Activated CD4-positive, alpha-beta T cell treated with anti-CD3 and anti-CD28 coated beads, Interleukin-2, amount 50 U/mL, for 24 hours (primary cell): ENCODE measurements around the gene LMAN2L.

Experiments
- DNase-seq, 2 donors: peaks; one replicate each; pipeline ENCODE4 v3.0.0-alpha.2; 2020; ENCODE audit warnings: low read depth in 1 of 2, low spot score in 1 of 2

LMAN2L gene

DNA sequence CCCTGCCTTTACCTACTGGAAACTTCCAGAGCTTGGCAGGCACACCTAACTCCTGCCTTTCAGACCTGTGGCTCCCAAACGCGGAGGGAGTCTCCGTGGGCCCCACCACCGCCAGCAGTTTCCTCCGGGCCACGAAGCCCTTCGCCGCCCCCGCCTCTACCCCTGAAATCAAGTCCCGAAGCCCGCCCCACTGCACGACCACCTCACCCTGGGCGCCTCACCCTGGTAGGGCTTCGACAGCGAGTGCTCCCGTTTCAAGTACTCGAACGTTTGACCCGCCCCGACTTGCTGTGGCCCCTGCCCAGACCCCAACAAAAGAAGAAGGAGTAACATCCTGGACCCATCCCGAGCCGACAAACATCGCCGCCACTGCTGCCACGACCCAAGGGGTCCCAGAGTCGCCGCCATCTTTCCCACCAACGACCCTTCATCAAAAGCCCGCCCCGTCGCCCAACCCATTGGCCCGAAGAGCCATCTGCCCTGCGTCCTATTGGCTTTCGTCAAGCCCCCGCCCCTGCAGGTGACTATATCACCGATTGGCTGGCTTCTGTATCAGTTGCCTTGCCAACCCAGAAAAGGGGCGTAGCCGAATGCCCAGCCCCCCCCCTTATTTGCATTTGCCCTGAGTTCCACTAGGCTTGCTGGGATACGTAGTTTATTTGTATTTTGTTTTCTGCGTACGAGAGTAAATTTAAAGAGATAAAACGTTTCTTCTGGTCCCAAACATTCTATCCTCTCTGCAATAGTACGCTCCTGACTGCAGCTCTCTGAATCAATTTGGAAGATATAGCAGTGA lies at the start of gene LMAN2L:
Gene LMAN2L (minus strand): TSS at position 432 of the 796 bp plus-strand sequence. CDS start 24 bp downstream, at position 408.
- peak; percentile 82 to 97 for DNase-seq

DNA sequence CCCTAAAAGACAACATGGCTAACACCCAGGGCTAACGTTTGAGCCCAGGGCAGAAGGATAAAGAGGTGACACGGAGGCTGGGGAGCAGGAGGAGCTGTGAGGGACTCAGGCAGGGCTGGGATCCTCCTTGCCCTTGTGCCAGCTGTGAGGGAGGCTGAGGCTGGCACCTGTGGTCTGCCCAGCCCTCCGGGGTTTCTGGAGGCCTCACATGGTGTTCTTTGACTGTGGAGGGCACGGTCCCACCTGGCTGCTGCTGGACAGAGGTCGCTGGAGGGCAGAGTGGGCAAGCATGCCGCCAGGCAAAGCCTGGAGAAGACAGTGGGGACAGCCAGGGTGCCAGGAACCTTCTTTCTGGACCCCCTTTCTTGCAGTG lies 49.4 kb upstream of the LMAN2L start:
- DNase-seq, result no peak

- no peak for DNase-seq
These were observed 48.8 kb upstream of the LMAN2L start for GRCh38 chr2:96788442-96789244.

GRCh38 chr2:96787411-96787810 lies 47.5 kb upstream of the LMAN2L start:
- no peak for DNase-seq

GRCh38 chr2:96783388-96783787 lies 43.5 kb upstream of the LMAN2L start:
- DNase-seq, result no peak

DNA sequence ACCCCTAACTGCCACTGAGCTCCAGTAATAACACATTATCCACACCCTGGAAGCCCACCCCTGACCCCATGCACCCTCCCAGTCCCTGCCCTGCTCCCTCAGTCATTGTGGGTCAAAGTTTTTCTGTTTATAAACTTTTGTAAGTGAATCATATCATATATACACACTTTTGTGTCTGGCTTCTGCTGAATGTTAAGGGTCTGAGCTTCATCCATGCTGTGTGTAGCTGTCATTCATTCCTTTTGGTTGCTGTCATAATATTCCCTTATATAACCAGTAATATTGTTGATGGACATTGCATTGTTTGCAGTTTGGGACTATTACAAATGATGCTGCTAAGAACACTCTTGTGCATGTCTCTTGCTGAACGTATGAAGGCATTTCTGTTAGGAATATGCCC lies 35.3 kb upstream of the LMAN2L start:
- no peak for DNase-seq

- DNase-seq, result no peak
These were observed 34.1 kb upstream of the LMAN2L start for GRCh38 chr2:96773922-96774321.

DNA sequence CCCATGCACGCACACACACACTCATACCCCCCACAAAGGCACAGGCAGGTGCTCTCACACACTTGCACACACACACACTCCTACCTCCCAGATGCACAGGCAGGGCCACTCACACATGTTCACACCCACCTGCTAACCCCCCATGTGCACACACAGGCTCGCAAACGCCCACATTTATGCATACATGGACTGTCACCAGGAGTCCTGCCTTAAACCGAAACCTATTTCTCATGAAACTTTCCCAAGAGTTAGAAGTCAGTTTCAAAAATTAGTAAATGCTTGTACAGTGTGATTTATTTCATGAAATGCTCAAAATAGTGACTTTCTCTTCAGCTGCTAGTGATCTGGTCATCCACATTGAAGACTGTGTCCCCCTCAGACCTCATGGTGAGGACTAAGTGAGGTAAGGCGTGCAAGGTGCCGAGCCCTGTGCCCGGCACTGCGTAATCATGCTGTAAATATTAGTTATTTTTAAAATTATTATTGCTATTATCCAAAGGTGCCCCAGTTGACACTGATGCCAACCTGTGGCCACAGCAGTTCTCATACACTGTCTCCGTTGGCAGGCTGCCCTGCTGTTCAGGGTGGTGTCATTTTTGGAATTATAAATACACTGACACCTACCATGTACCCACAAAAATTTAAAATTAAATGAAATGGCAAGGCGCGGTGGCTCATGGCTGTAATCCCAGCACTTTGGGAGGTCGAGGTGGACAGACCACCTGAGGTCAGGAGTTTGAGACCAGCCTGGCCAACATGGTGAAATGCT lies 33.2 kb upstream of the LMAN2L start:
- peak in 1 of 2 donors; percentile 30 for DNase-seq

DNA sequence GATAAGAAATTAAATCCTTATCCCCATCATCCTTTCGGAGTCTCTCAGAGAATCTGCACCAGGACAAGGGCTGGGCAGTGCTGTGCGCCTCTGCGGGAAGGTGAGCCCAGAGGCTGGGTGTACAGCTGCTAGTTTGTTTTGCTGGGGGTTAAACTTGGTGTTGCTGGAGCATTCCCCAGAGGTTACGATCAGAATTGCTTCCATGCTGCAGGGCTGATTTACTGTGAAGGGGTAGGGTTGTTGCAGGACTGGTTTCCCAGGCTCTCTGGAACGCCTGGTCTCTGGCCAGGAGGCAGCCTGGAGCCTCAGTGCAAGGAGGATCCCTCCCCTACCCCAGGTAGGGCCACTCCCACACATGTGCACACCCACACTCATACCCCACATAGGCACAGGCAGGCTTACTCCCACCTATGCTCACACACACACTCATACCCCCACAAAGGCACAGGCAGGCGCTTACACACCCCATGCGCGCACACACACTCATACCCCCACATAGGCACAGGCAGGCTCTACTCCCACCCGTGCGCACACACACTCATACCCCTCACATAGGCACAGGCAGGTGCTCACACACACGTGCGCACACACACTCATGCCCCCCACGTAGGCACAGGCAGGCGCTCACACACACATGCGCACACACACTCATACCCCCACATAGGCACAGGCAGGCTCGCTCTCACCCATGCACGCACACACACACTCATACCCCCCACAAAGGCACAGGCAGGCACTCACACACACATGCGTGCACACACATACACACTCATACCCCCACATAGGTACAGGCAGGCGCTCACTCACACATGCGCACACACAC lies 32.1 kb upstream of the LMAN2L start:
- no peak for DNase-seq

DNA sequence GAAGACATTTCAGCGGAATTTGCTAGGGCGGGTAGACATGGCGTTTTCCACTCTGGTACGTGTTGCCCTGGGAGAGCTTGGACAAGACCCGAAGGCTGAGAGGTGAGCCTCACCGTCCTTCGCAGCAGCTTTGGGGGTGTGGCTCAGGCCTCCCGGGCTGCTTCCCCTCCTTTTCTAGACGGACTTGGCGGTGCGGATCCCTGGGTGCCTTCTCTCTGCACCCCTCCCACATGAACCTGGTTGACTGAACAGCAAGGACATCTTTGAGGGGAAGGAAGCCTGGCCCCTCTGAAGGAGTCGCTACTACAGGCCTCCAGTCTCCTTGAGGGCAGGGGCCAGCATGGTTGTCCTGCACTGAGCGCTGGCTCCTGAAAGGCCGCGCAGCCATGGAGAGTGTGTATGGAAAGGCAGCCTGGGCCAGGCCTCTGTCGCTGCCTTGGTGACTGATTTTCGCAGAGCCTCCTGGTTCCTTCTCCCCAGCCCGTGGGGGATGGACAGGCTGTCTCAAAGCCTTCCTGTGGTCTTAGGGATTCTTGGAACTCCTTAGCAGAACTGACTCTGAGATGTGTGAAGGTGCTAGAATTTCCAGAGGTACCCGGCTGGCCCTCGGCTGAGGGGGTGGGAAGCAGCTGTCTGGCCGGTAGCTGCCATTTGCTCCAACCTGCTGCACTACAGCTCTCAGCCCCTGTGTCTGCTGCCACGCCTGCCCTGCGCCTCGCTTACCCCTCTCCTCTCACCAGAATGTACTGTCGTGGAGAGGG lies 30.8 kb upstream of the LMAN2L start:
- DNase-seq, result no peak

DNA sequence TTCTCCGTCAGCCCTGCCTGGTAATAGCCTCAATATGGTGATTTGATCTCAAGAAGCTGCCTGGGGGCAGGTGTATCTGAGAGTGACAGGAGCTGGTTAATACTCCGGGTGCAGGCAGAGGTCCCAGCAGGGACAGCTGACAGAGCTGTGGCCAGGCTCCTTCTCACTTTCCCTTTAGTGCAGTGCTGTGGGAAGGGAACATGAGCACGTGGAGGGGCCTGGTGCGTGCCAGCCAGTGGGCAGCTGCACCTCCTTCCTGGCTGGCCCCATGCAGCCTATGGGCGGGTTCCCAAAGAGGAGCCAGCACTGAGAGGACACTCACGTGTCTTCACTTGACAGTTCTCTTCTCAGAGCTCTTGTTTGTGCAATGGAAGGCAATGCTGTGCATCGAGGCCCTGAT lies 29.9 kb upstream of the LMAN2L start:
- DNase-seq, result no peak

DNA sequence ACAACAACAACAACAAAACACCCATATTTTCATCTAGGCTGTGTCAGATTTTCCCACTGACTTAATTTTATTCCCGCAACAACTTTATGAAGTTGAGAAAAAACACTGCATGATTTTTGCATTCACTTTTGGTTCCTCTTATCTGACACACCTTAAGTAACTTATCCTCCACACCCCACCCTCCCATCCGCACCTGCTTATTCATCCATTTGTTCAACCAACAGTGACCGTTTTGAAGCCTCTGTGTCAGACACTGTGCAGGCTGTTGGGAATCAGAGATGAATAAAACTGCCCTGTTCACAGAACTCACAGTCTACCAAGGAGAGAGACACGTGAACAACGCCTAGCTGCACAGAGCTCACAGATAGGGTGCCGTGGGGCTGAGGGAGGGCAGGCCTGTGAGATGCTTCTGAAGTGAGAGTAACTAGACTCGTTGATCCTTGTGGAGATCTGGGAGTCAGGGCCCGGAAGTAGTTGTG lies 28.3 kb upstream of the LMAN2L start:
- DNase-seq, result no peak

DNA sequence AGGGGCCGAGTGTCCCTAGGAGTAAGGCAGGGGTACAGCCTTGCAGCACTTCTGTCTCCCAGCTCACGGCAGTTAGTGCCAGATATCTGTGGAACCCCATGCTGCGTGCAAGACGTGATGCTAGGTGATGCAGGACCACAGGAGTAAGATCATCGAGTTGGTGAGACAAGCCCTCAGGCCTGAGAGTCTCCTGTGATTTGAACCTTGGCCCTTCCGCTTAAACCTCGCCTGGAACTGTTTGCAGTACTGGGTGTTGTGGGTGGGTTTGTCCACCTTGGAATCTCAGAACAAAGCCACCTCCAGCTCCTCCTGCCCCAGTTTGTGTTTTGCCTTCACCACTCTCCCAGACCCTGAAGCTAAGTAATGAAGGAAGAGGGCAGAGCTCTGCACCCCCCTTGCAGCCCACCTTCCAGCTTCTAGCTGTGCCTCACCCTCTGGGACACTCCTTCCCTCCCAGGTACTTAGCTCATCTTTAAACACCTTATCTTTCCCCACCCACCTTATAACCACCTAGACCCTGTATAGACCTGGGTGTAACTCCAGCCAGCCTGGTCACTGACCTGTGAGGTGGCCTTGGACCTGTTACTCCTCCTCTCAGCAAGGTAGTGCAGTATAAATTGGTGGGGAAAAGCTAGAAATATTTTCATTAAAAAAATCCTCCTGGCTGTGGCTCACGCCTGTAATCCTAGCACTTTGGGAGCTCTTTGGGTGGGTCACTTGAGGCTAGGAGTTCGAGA lies 27.4 kb upstream of the LMAN2L start:
- no peak for DNase-seq

- DNase-seq, result no peak
These were observed 24.4 kb upstream of the LMAN2L start for GRCh38 chr2:96764253-96764637.

DNA sequence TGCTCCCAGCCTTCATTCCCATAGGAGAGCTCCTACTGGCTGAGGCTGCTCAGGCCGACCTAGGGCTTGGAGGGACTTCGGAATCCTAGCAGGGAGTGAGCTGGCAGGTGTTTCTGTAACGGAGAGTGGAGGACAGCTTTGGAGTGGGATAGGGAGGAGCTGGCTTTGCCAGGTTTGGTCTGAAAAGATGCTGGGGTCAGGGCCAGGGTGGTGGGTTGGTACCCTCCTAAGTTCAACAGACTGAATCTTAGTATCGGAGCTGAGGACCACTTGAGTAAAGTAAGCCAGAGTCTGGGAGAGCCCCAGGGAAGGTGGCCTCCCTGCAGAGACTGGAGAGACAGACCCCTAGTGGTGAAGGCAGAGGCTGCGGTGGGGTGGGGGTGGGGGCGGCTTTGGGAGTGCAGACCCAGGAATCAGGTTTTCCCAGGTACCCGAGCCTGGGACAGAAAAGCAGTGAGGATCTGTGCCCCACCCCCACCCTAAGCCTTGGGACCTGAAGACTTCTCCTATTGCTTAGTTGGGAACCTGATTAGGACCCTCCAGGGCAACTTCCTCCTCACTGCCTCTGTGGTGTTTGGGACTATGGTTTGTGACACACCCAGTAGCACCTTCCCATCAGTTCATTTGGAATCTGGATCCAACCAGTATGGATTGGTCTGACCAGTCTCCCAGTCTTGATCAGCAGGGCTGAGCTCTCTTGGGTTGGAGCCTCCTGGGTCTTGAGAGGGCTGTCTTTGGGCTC lies 23.8 kb upstream of the LMAN2L start:
- DNase-seq, result no peak

- no peak for DNase-seq
These were observed 22.9 kb upstream of the LMAN2L start for GRCh38 chr2:96762529-96763311.

DNA sequence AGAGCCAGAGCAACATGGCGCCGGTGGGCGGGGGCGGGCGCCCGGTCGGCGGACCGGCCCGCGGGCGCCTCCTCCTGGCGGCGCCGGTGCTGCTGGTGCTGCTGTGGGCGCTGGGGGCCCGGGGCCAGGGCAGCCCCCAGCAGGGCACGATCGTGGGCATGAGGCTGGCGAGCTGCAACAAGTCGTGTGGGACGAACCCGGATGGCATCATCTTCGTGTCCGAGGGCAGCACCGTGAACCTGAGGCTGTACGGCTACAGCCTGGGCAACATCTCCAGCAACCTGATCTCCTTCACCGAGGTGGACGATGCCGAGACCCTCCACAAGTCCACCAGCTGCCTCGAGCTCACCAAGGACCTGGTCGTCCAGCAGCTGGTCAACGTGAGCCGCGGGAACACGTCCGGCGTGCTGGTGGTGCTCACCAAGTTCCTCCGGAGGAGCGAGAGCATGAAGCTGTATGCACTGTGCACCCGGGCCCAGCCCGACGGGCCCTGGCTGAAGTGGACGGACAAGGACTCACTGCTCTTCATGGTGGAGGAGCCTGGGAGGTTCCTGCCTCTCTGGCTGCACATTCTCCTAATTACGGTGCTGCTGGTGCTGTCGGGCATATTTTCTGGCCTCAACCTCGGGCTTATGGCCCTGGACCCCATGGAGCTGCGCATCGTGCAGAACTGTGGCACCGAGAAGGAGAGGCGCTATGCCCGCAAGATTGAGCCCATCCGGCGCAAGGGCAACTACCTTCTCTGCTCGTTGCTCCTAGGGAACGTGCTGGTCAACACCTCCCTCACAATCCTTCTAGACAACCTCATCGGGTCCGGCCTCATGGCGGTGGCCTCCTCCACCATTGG lies 21.3 kb upstream of the LMAN2L start:
- DNase-seq, result no peak
